Measurements from ENCODE around the gene ATOH1.

The ATOH1 gene

GRCh38 chr4:93867416-93868001, 39.0 kb downstream of the ATOH1 start:
- TF ChIP-seq CTCF (IDR thresholded peaks at IDR 0.05), result no peak
- DNase-seq (ENCODE audit: low spot score), result no peak
- Histone ChIP-seq H3K27ac (no peak overlapping the region), H3K4me3 (no peak overlapping the region)

- Histone ChIP-seq H3K27ac (no peak overlapping the region), H3K4me3 (no peak overlapping the region)
- TF ChIP-seq CTCF (IDR thresholded peaks at IDR 0.05), result no peak
- no peak for DNase-seq (ENCODE audit: low spot score)
Measured at GRCh38 chr4:93870876-93871458, 42.4 kb downstream of the ATOH1 start.

- TF ChIP-seq CTCF (IDR thresholded peaks at IDR 0.05), result no peak
- Histone ChIP-seq H3K4me3 (no peak overlapping the region), H3K27ac (no peak overlapping the region)
- DNase-seq (ENCODE audit: low spot score), result no peak
Measured at GRCh38 chr4:93876754-93877153, 48.2 kb downstream of the ATOH1 start.

- DNase-seq (ENCODE audit: low spot score), result no peak
- no peak overlapping the region for H3K4me3 ChIP-seq
- TF ChIP-seq CTCF (IDR thresholded peaks at IDR 0.05), result no peak
- H3K27ac ChIP-seq, result no peak overlapping the region
Measured at GRCh38 chr4:93878566-93878965, 50.0 kb downstream of the ATOH1 start.

GRCh38 chr4:93879919-93880318, 51.4 kb downstream of the ATOH1 start:
- H3K4me3 ChIP-seq, result no peak overlapping the region
- no peak overlapping the region for H3K27ac ChIP-seq
- no peak for DNase-seq (ENCODE audit: low spot score)
- no peak for TF ChIP-seq CTCF (IDR thresholded peaks at IDR 0.05)

Measured in coronary artery (tissue), 2 donors.